Measurements from ENCODE around the gene TAF15.

The TAF15 gene

GRCh38 chr17:35864853-35865252 is 55.6 kb downstream of the TAF15 start:
- Mint-ChIP-seq H3K36me3 (ENCODE audit: low read depth) (no peaks in the 10 kb centered on the region), H3K9me3 (no peaks in the 10 kb centered on the region), H3K27me3 (ENCODE audit: low read depth, poor library complexity) (no peaks in the 10 kb centered on the region), H3K4me3 (no peak overlapping the region), H3K27ac (no peak overlapping the region), H3K4me1 (no peaks in the 10 kb centered on the region)
- no peak for TF ChIP-seq CTCF (IDR thresholded peaks at IDR 0.05)
- DNase-seq, result no peak

GRCh38 chr17:35865412-35866340 is 56.4 kb downstream of the TAF15 start:
- peak overlapping the region; percentile 82 for H3K27ac Mint-ChIP-seq
- no peaks in the 10 kb centered on the region for H3K27me3 Mint-ChIP-seq (ENCODE audit: low read depth, poor library complexity)
- DNase-seq, result no peak
- no peaks in the 10 kb centered on the region for H3K9me3 Mint-ChIP-seq
- H3K4me3 Mint-ChIP-seq, result no peak overlapping the region
- no peaks in the 10 kb centered on the region for H3K4me1 Mint-ChIP-seq
- no peak for TF ChIP-seq CTCF (IDR thresholded peaks at IDR 0.05)
- no peaks in the 10 kb centered on the region for H3K36me3 Mint-ChIP-seq (ENCODE audit: low read depth)

- TF ChIP-seq CTCF (IDR thresholded peaks at IDR 0.05), result no peak
- H3K4me3 Mint-ChIP-seq, result no peak overlapping the region
- H3K36me3 Mint-ChIP-seq (ENCODE audit: low read depth), result no peaks in the 10 kb centered on the region
- DNase-seq, result no peak
- no peak overlapping the region for H3K27ac Mint-ChIP-seq
- H3K27me3 Mint-ChIP-seq (ENCODE audit: low read depth, poor library complexity), result no peaks in the 10 kb centered on the region
- H3K4me1 Mint-ChIP-seq, result no peaks in the 10 kb centered on the region
- H3K9me3 Mint-ChIP-seq, result no peaks in the 10 kb centered on the region
Measured at GRCh38 chr17:35866341-35866950, 57.2 kb downstream of the TAF15 start.

- no peak overlapping the region for H3K4me3 Mint-ChIP-seq
- no peaks in the 10 kb centered on the region for H3K27me3 Mint-ChIP-seq (ENCODE audit: low read depth, poor library complexity)
- no peaks in the 10 kb centered on the region for H3K9me3 Mint-ChIP-seq
- no peak for TF ChIP-seq CTCF (IDR thresholded peaks at IDR 0.05)
- no peak for DNase-seq
- no peaks in the 10 kb centered on the region for H3K4me1 Mint-ChIP-seq
- no peaks in the 10 kb centered on the region for H3K36me3 Mint-ChIP-seq (ENCODE audit: low read depth)
- no peak overlapping the region for H3K27ac Mint-ChIP-seq
Measured at GRCh38 chr17:35867574-35867973, 58.3 kb downstream of the TAF15 start.

GRCh38 chr17:35868737-35869136 is 59.5 kb downstream of the TAF15 start, which contains the start of gene HEATR9:
Gene HEATR9 (minus strand): TSS chr17:35868891. CDS start chr17:35868742, 149 bp downstream.
- no peak for TF ChIP-seq CTCF (IDR thresholded peaks at IDR 0.05)
- no peak for DNase-seq
- H3K4me3 Mint-ChIP-seq, result no peak within 1 kb of the TSS
- H3K27ac Mint-ChIP-seq, result no peak within 1 kb of the TSS
- H3K9me3 Mint-ChIP-seq, result no peaks in the 10 kb centered on the region
- no peaks in the 10 kb centered on the region for H3K4me1 Mint-ChIP-seq
- H3K27me3 Mint-ChIP-seq (ENCODE audit: low read depth, poor library complexity), result no peaks in the 10 kb centered on the region
- no peaks in the 10 kb centered on the region for H3K36me3 Mint-ChIP-seq (ENCODE audit: low read depth)
